Measurements from ENCODE around the gene NXPH2.
A peak's percentile ranks its signal among the peaks of the same experiment; 100 is the strongest.

The NXPH2 gene

GRCh38 chr2:138711812-138712211 lies 68.4 kb downstream of the NXPH2 start:
- Histone ChIP-seq H3K27me3 (ENCODE audit: insufficient read depth, insufficient read length) (no peaks in the 10 kb centered on the region), H3K4me3 (ENCODE audit: insufficient read length, low read depth) (no peak overlapping the region), H3K36me3 (ENCODE audit: insufficient read depth, insufficient read length, low read length) (no peaks in the 10 kb centered on the region), H3K9me3 (ENCODE audit: insufficient read depth, low read length) (no peaks in the 10 kb centered on the region), H3K9ac (ENCODE audit: insufficient read length, low read depth) (no peak overlapping the region), H3K4me1 (ENCODE audit: insufficient read depth, insufficient read length) (no peaks in the 10 kb centered on the region)
- TF ChIP-seq ZNF274 (IDR thresholded peaks at IDR 0.05; ENCODE audit: low read depth, low read length) (no peak), YY1 (IDR thresholded peaks at IDR 0.05; ENCODE audit: insufficient read depth, insufficient read length) (no peak), SUZ12 (IDR thresholded peaks at IDR 0.05; ENCODE audit: extremely low read depth, insufficient read depth, insufficient read length) (no peak)
- no peak for DNase-seq (ENCODE audit: low read depth, low spot score)

- no peak overlapping the region for H3K9ac ChIP-seq (ENCODE audit: insufficient read length, low read depth)
- no peaks in the 10 kb centered on the region for H3K4me1 ChIP-seq (ENCODE audit: insufficient read depth, insufficient read length)
- H3K36me3 ChIP-seq (ENCODE audit: insufficient read depth, insufficient read length, low read length), result no peaks in the 10 kb centered on the region
- no peaks in the 10 kb centered on the region for H3K27me3 ChIP-seq (ENCODE audit: insufficient read depth, insufficient read length)
- TF ChIP-seq ZNF274 (IDR thresholded peaks at IDR 0.05; ENCODE audit: low read depth, low read length), result no peak
- TF ChIP-seq SUZ12 (IDR thresholded peaks at IDR 0.05; ENCODE audit: extremely low read depth, insufficient read depth, insufficient read length), result no peak
- TF ChIP-seq YY1 (IDR thresholded peaks at IDR 0.05; ENCODE audit: insufficient read depth, insufficient read length), result no peak
- no peaks in the 10 kb centered on the region for H3K9me3 ChIP-seq (ENCODE audit: insufficient read depth, low read length)
- DNase-seq (ENCODE audit: low read depth, low spot score), result no peak
- no peak overlapping the region for H3K4me3 ChIP-seq (ENCODE audit: insufficient read length, low read depth)
Observed at GRCh38 chr2:138708682-138709241, 71.4 kb downstream of the NXPH2 start.

- TF ChIP-seq SUZ12 (IDR thresholded peaks at IDR 0.05; ENCODE audit: extremely low read depth, insufficient read depth, insufficient read length) (no peak), ZNF274 (IDR thresholded peaks at IDR 0.05; ENCODE audit: low read depth, low read length) (no peak)
- Histone ChIP-seq H3K36me3 (ENCODE audit: insufficient read depth, insufficient read length, low read length) (no peaks in the 10 kb centered on the region), H3K4me3 (ENCODE audit: insufficient read length, low read depth) (no peak overlapping the region), H3K27me3 (ENCODE audit: insufficient read depth, insufficient read length) (no peaks in the 10 kb centered on the region), H3K4me1 (ENCODE audit: insufficient read depth, insufficient read length) (no peaks in the 10 kb centered on the region), H3K9ac (ENCODE audit: insufficient read length, low read depth) (no peak overlapping the region), H3K9me3 (ENCODE audit: insufficient read depth, low read length) (no peaks in the 10 kb centered on the region)
- no peak for DNase-seq (ENCODE audit: low read depth, low spot score)
Observed at GRCh38 chr2:138707392-138708074, 72.7 kb downstream of the NXPH2 start.

GRCh38 chr2:138703242-138703641 lies 76.9 kb downstream of the NXPH2 start:
- Histone ChIP-seq H3K9me3 (ENCODE audit: insufficient read depth, low read length) (no peaks in the 10 kb centered on the region), H3K27me3 (ENCODE audit: insufficient read depth, insufficient read length) (no peaks in the 10 kb centered on the region), H3K4me1 (ENCODE audit: insufficient read depth, insufficient read length) (no peaks in the 10 kb centered on the region), H3K4me3 (ENCODE audit: insufficient read length, low read depth) (no peak overlapping the region), H3K9ac (ENCODE audit: insufficient read length, low read depth) (no peak overlapping the region), H3K36me3 (ENCODE audit: insufficient read depth, insufficient read length, low read length) (no peaks in the 10 kb centered on the region)
- DNase-seq (ENCODE audit: low read depth, low spot score), result no peak
- no peak for TF ChIP-seq ZNF274 (IDR thresholded peaks at IDR 0.05; ENCODE audit: low read depth, low read length)
- no peak for TF ChIP-seq YY1 (IDR thresholded peaks at IDR 0.05; ENCODE audit: insufficient read depth, insufficient read length)
- TF ChIP-seq SUZ12 (IDR thresholded peaks at IDR 0.05; ENCODE audit: extremely low read depth, insufficient read depth, insufficient read length), result no peak

GRCh38 chr2:138700716-138701115 lies 79.5 kb downstream of the NXPH2 start:
- DNase-seq (ENCODE audit: low read depth, low spot score), result no peak
- Histone ChIP-seq H3K4me3 (ENCODE audit: insufficient read length, low read depth) (no peak overlapping the region), H3K4me1 (ENCODE audit: insufficient read depth, insufficient read length) (no peaks in the 10 kb centered on the region), H3K27me3 (ENCODE audit: insufficient read depth, insufficient read length) (no peaks in the 10 kb centered on the region), H3K9ac (ENCODE audit: insufficient read length, low read depth) (no peak overlapping the region), H3K9me3 (ENCODE audit: insufficient read depth, low read length) (no peaks in the 10 kb centered on the region), H3K36me3 (ENCODE audit: insufficient read depth, insufficient read length, low read length) (no peaks in the 10 kb centered on the region)
- TF ChIP-seq SUZ12 (IDR thresholded peaks at IDR 0.05; ENCODE audit: extremely low read depth, insufficient read depth, insufficient read length) (no peak), ZNF274 (IDR thresholded peaks at IDR 0.05; ENCODE audit: low read depth, low read length) (no peak), YY1 (IDR thresholded peaks at IDR 0.05; ENCODE audit: insufficient read depth, insufficient read length) (no peak)

GRCh38 chr2:138699421-138699820 lies 80.8 kb downstream of the NXPH2 start:
- TF ChIP-seq YY1 (IDR thresholded peaks at IDR 0.05; ENCODE audit: insufficient read depth, insufficient read length) (no peak), ZNF274 (IDR thresholded peaks at IDR 0.05; ENCODE audit: low read depth, low read length) (no peak), SUZ12 (IDR thresholded peaks at IDR 0.05; ENCODE audit: extremely low read depth, insufficient read depth, insufficient read length) (no peak)
- Histone ChIP-seq H3K27me3 (ENCODE audit: insufficient read depth, insufficient read length) (no peaks in the 10 kb centered on the region), H3K9me3 (ENCODE audit: insufficient read depth, low read length) (no peaks in the 10 kb centered on the region), H3K4me3 (ENCODE audit: insufficient read length, low read depth) (no peak overlapping the region), H3K4me1 (ENCODE audit: insufficient read depth, insufficient read length) (no peaks in the 10 kb centered on the region), H3K9ac (ENCODE audit: insufficient read length, low read depth) (no peak overlapping the region), H3K36me3 (ENCODE audit: insufficient read depth, insufficient read length, low read length) (no peaks in the 10 kb centered on the region)
- DNase-seq (ENCODE audit: low read depth, low spot score), result peak; percentile 11

GRCh38 chr2:138698428-138698827 lies 81.8 kb downstream of the NXPH2 start:
- TF ChIP-seq SUZ12 (IDR thresholded peaks at IDR 0.05; ENCODE audit: extremely low read depth, insufficient read depth, insufficient read length) (no peak), YY1 (IDR thresholded peaks at IDR 0.05; ENCODE audit: insufficient read depth, insufficient read length) (no peak), ZNF274 (IDR thresholded peaks at IDR 0.05; ENCODE audit: low read depth, low read length) (no peak)
- Histone ChIP-seq H3K27me3 (ENCODE audit: insufficient read depth, insufficient read length) (no peaks in the 10 kb centered on the region), H3K9ac (ENCODE audit: insufficient read length, low read depth) (no peak overlapping the region), H3K4me1 (ENCODE audit: insufficient read depth, insufficient read length) (no peaks in the 10 kb centered on the region), H3K9me3 (ENCODE audit: insufficient read depth, low read length) (no peaks in the 10 kb centered on the region), H3K36me3 (ENCODE audit: insufficient read depth, insufficient read length, low read length) (no peaks in the 10 kb centered on the region), H3K4me3 (ENCODE audit: insufficient read length, low read depth) (no peak overlapping the region)
- no peak for DNase-seq (ENCODE audit: low read depth, low spot score)

Data from NT2/D1 (cell line).